HepG2 (cell line): ENCODE results near the gene HAUS7. TPM values are rescaled to one million over a fixed set of nuclear protein-coding genes. Genes with fewer than 3 reads are reported as not detected.

Experiments
- ATAC-seq: fragments of 200-7000 bp; cut with Tn5 transposase; 3 replicates; pipeline ENCODE4 v1.9.1; 2020; ENCODE audit warnings: mild to moderate bottlenecking, moderate library complexity
- BruUV-seq: library from RNA; stranded (reverse); fragments of 400-500 nt; replicated peaks from 2 replicates; lab custom pipeline; 2021; lab: Mats Ljungman, UMichigan
- CTCF ChIA-PET: fragments of 300-600 bp; formaldehyde crosslinking; extraction: SDS; loops from one replicate; lab custom pipeline; 2021; ENCODE audit warnings: low total read pairs, inconsistent platforms, low intra/inter-chr PET ratio; lab: Yijun Ruan, JAX
- POLR2A ChIA-PET: fragments of 350-600 bp; sonication (Branson Sonifier 250); formaldehyde crosslinking; loops from one replicate; lab custom pipeline; 2020; ENCODE audit warnings: antibody characterized with exemption, inconsistent platforms; lab: Yijun Ruan, JAX
- DNase-seq: peaks from one replicate; pipeline ENCODE4 v3.0.0-alpha.2; 2015; ENCODE audit warnings: low spot score
- FAIRE-seq: peaks from 3 replicates; lab custom pipeline; 2011; peaks lifted over from hg19 to GRCh38; lab: Jason Lieb, UNC
- H2AFZ ChIP-seq: one replicate; pipeline ENCODE4 v1.6.1; 2011; ENCODE audit warnings: low read length, inconsistent platforms
- H3K27ac ChIP-seq: fragments of 300-600 bp; 3 replicates; pipeline ENCODE4 v1.8.0; 2011; ENCODE audit warnings: mixed run types, mild to moderate bottlenecking, mixed read lengths, low read length, inconsistent platforms; ENCODE audit not compliant: insufficient read depth; ENCODE audit errors: extremely low read length
- H3K27me3 ChIP-seq, 2 experiments: fragments of 200-600 bp in 1 of 2; 2 replicates in 1 of 2; 3 replicates in 1 of 2; pipeline versions ENCODE4 v1.6.0 to v1.8.0; 2011; ENCODE audit warnings: low read length in 2 of 2, mild to moderate bottlenecking in 2 of 2, moderate library complexity in 2 of 2, inconsistent platforms in 1 of 2; ENCODE audit not compliant: insufficient read depth in 2 of 2, control insufficient read depth in 1 of 2
- H3K36me3 ChIP-seq, 2 experiments: fragments of 200-600 bp in 1 of 2; replicated peaks in 1 of 2; 2 replicates in 1 of 2; 3 replicates in 1 of 2; pipeline versions ENCODE4 v1.5.1 to v1.8.0; 2011; ENCODE audit warnings: low read length in 2 of 2, inconsistent platforms in 1 of 2; ENCODE audit not compliant: insufficient read depth in 2 of 2, control insufficient read depth in 1 of 2
- H3K4me1 ChIP-seq: 2 replicates; pipeline ENCODE4 v1.5.1; 2012; ENCODE audit warnings: low read length, inconsistent platforms; ENCODE audit not compliant: insufficient read depth
- H3K4me2 ChIP-seq: 2 replicates; pipeline ENCODE4 v1.6.0; 2011; ENCODE audit warnings: low read depth, low read length, inconsistent platforms
- H3K4me3 ChIP-seq, 3 experiments: fragments of 200-600 bp in 1 of 3; sonication (generic), shearing (Covaris generic) in 1 of 3; replicated peaks in 1 of 3; 2 replicates each; pipeline ENCODE4 v1.5.1; 2011 to 2016; ENCODE audit warnings: low read length in 3 of 3, inconsistent platforms in 2 of 3, low read depth in 2 of 3, mild to moderate bottlenecking in 2 of 3, control low read depth in 1 of 3, mixed read lengths in 1 of 3; ENCODE audit not compliant: insufficient read depth in 1 of 3
- H3K79me2 ChIP-seq: one replicate; pipeline ENCODE4 v1.6.1; 2011; ENCODE audit warnings: low read length, inconsistent platforms; ENCODE audit not compliant: insufficient read depth
- H3K9ac ChIP-seq: 2 replicates; pipeline ENCODE4 v1.6.0; 2011; ENCODE audit warnings: mild to moderate bottlenecking, low read depth, low read length, inconsistent platforms; ENCODE audit not compliant: insufficient read depth
- H3K9me3 ChIP-seq: 2 replicates; pipeline ENCODE4 v1.5.1; 2012; ENCODE audit warnings: mild to moderate bottlenecking, low read length
- H4K20me1 ChIP-seq: 2 replicates; pipeline ENCODE4 v1.6.0; 2011; ENCODE audit warnings: inconsistent platforms, mild to moderate bottlenecking, low read length, moderate library complexity; ENCODE audit not compliant: insufficient read depth
- CBX5 ChIP-seq: sonication (generic); formaldehyde crosslinking; IDR thresholded peaks from 2 replicates; pipeline ENCODE4 v1.4.0; 2020; ENCODE audit warnings: missing genetic modification reagents, borderline replicate concordance
- ELK4 ChIP-seq: sonication (generic); formaldehyde crosslinking; IDR thresholded peaks from 2 replicates; pipeline ENCODE4 v1.9.0; 2021; ENCODE audit warnings: missing genetic modification reagents, borderline replicate concordance
- ETV6 ChIP-seq: sonication (generic); formaldehyde crosslinking; conservative IDR thresholded peaks from 2 replicates; pipeline ENCODE4 v1.4.0; 2020; ENCODE audit warnings: missing genetic modification reagents
- HOXA7 ChIP-seq: sonication (generic); formaldehyde crosslinking; IDR thresholded peaks from 2 replicates; pipeline ENCODE4 v1.8.1; 2022; ENCODE audit warnings: mild to moderate bottlenecking, missing genetic modification reagents, moderate library complexity
- KMT2B ChIP-seq: IDR thresholded peaks from 2 replicates; pipeline ENCODE4 v1.6.1; 2016; ENCODE audit warnings: missing genetic modification reagents, missing compliant biosample characterization
- MED1 ChIP-seq: sonication (generic); formaldehyde crosslinking; IDR thresholded peaks from 2 replicates; pipeline ENCODE4 v1.4.0; 2020; ENCODE audit warnings: missing genetic modification reagents
- NFATC3 ChIP-seq: sonication (generic); formaldehyde crosslinking; IDR thresholded peaks from 2 replicates; pipeline ENCODE4 v1.5.1; 2020; ENCODE audit warnings: mild to moderate bottlenecking, missing genetic modification reagents
- RBM22 ChIP-seq: fragments of 200-400 bp; formaldehyde crosslinking; optimal IDR thresholded peaks from 2 replicates; pipeline ENCODE3; 2017; ENCODE audit warnings: mild to moderate bottlenecking, low read length, moderate library complexity
- REST ChIP-seq, 2 experiments: IDR thresholded peaks; 2 replicates each; pipeline ENCODE4 v1.6.1; 2011 to 2012; ENCODE audit warnings: low read length in 2 of 2, borderline replicate concordance in 1 of 2, low read depth in 1 of 2, mild to moderate bottlenecking in 1 of 2, moderate library complexity in 1 of 2
- SALL2 ChIP-seq: sonication (generic); formaldehyde crosslinking; IDR thresholded peaks from 2 replicates; pipeline ENCODE4 v1.8.1; 2023; ENCODE audit warnings: mild to moderate bottlenecking, missing genetic modification reagents, inconsistent platforms
- SP5 ChIP-seq: IDR thresholded peaks from 2 replicates; pipeline ENCODE4 v1.6.1; 2016; ENCODE audit warnings: low read depth, borderline replicate concordance
- ZNF256 ChIP-seq: sonication (generic); formaldehyde crosslinking; conservative IDR thresholded peaks from 2 replicates; pipeline ENCODE4 v1.4.0; 2020; ENCODE audit warnings: missing genetic modification reagents
- ZNF512 ChIP-seq: sonication (generic); formaldehyde crosslinking; IDR thresholded peaks from 2 replicates; pipeline ENCODE4 v1.4.0; 2020; ENCODE audit warnings: mild to moderate bottlenecking, missing genetic modification reagents
- ZSCAN30 ChIP-seq: sonication (generic); formaldehyde crosslinking; IDR thresholded peaks from 2 replicates; pipeline ENCODE4 v1.5.0; 2020; ENCODE audit warnings: mild to moderate bottlenecking, missing genetic modification reagents
- WGBS: methylation state at CpG from one replicate; pipeline ENCODE4 v1.1.6; 2017; ENCODE audit warnings: low lambda C conversion rate; 5-methylcytosine and 5-hydroxymethylcytosine counted together
- in situ Hi-C: cut with HindIII; loops from 2 replicates; pipeline ENCODE4 v1.10.0; 2017; ENCODE audit warnings: low pct_unique_long_range_greater_than_20kb; ENCODE audit not compliant: extremely low pct_ligation_motif_present
- intact Hi-C: fragments of 100-400 bp; cut with micrococcal nuclease; formaldehyde crosslinking; loops from one replicate; pipeline ENCODE4 v1.10.0; 2022; ENCODE audit not compliant: unreplicated experiment
- polyA plus RNA-seq, 8 experiments: library from polyadenylated mRNA; depleted of rRNA in 3 of 8; stranded (reverse) in 7 of 8; unstranded in 1 of 8; fragments of >200 nt; fragmentation: Illumina TruSeq in 4 of 8; extraction: Trizol in 4 of 8; gene quantifications; 2 replicates each; pipeline versions ENCODE4 v1.2.1 to v1.2.3, GENCODE V29; 2011 to 2016; ENCODE audit warnings: low read depth in 4 of 8, missing spikeins in 1 of 8, mixed read lengths in 1 of 8; ENCODE audit not compliant: insufficient read depth in 1 of 8
- total RNA-seq, 5 experiments: library from RNA; depleted of rRNA; stranded (reverse); fragments of >200 nt; fragmentation: Illumina TruSeq; extraction: Trizol; gene quantifications; 2 replicates each; pipeline ENCODE4 v1.2.3, GENCODE V29; 2016; ENCODE audit warnings: low read depth in 1 of 5

Gene HAUS7
- total and polyA plus RNA-seq, 2 of the 13 experiments (the other 11 are each of a cell fraction or from before 2014, with no cell fraction given), result 10.9 to 42.4 TPM

- no peak for FAIRE-seq
- CTCF ChIA-PET, result no interaction called here
Observed at GRCh38 chrX:153450949-153451277, 19.5 kb downstream of the HAUS7 start.

More at GRCh38 chrX:153450949-153451277, 19.5 kb downstream of the HAUS7 start:
- H3K27ac ChIP-seq, result no peak overlapping the region
- no peaks in the 10 kb centered on the region for H4K20me1 ChIP-seq
- H3K36me3 ChIP-seq, result no peaks in the 10 kb centered on the region; a peak in 1 of 5 replicates
- no peaks in the 10 kb centered on the region for H3K27me3 ChIP-seq
- no peak for DNase-seq
- H3K4me2 ChIP-seq, result no peak overlapping the region
- no peak overlapping the region for H2AFZ ChIP-seq
- no TSS peak for BruUV-seq
- intact Hi-C loops, result no loop called here
- H3K9me3 ChIP-seq, result no peaks in the 10 kb centered on the region
- H3K9ac ChIP-seq, result no peak overlapping the region
- no peak overlapping the region for H3K4me3 ChIP-seq
- TF ChIP-seq CBX5 (no peak), REST (IDR thresholded peaks at IDR 0.05; ENCODE audit: borderline replicate concordance in 1 of 2, low read depth in 1 of 2, low read length in 2 of 2) (no peak), NFATC3 (CRISPR knock-in tag) (no peak), ZSCAN30 (no peak), ELK4 (no peak), ZNF256 (CRISPR knock-in tag) (no peak), ETV6 (CRISPR knock-in tag) (no peak), SP5 (CRISPR knock-in tag) (no peak), KMT2B (CRISPR knock-in tag) (no peak), SALL2 (CRISPR knock-in tag) (no peak), HOXA7 (CRISPR knock-in tag) (no peak), ZNF512 (CRISPR knock-in tag) (no peak), MED1 (CRISPR knock-in tag) (no peak), RBM22 (no peak)
- TF ChIP-seq, all 625 proteins: peak for 0
- POLR2A ChIA-PET, result no interaction called here
- Histone ChIP-seq H3K4me1 (no peaks in the 10 kb centered on the region), H3K79me2 (no peaks in the 10 kb centered on the region)
- in situ Hi-C loops, result loop anchor here (10.0 kb wide), 1 partner anchor 54 kb away; no protein-coding TSS in a partner anchor
- ATAC-seq, result no peak
- whole genome bisulfite sequencing, result 80% methylated on average over 1 of the region's 8 CpGs
